Measurements from ENCODE around the gene PSG5. TPM values are rescaled to one million over a fixed set of nuclear protein-coding genes. Genes with fewer than 3 reads are reported as not detected.
"Not testable (repeated sequence)": the region's sequence is repeated elsewhere in the genome, so short reads cannot be mapped to it uniquely, and the experiment has no call there.

PSG5 gene
- total RNA-seq, 1 experiment from 2014 or later: 73.3 TPM

DNA sequence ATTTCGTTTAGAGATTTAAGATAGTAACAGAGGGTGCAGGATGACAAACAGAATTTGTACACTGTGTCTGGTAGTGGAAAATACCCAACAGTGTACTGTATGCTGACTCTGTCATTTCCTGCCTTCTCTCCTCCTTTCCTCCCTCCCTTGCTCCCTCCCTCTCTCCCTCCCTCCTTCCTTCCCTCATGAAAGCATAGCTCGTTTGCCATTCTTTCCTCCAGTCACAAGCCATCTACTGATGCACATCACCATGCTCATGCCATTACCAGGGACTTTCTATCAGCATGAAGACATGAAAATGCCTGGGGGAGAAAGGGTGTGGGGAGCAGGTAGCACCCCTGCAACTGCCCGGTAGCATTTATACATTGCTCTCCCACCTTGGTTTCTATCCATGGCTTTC lies 66.8 kb downstream of the PSG5 start:
- DNase-seq (ENCODE audit: low spot score); in situ Hi-C loops (cut with HindIII; ENCODE audit: low sequenced_read_pairs): not testable (repeated sequence)

Other genes starting within 250 kb of the PSG5 start
- gene PSG7, start 249.3 kb downstream of the PSG5 start, total RNA-seq (2014; rRNA removed; shearing (Covaris generic)): 31.0 and 50.0 TPM in 2 replicates
- 43.9 and 51.9 TPM in 2 replicates for gene PSG11, start 160.1 kb downstream of the PSG5 start, total RNA-seq (2014; rRNA removed; shearing (Covaris generic))
- 6.0 and 8.0 TPM in 2 replicates for gene PSG2, start 103.8 kb downstream of the PSG5 start, total RNA-seq (2014; rRNA removed; shearing (Covaris generic))
- gene PSG4, start 19.1 kb upstream of the PSG5 start, total RNA-seq (2014; rRNA removed; shearing (Covaris generic)): 142 and 168 TPM in 2 replicates
- 85.9 and 103 TPM in 2 replicates for gene PSG9, start 83.0 kb upstream of the PSG5 start, total RNA-seq (2014; rRNA removed; shearing (Covaris generic))
- gene CD177, start 167.2 kb upstream of the PSG5 start, total RNA-seq (2014; rRNA removed; shearing (Covaris generic)): 443 and 498 TPM in 2 replicates
- gene TEX101, start 228.4 kb upstream of the PSG5 start, total RNA-seq (2014; rRNA removed; shearing (Covaris generic)): 1.7 TPM in 1 of 2 replicates, not detected in the other

All from G401 (cell line).